Thyroid gland (tissue), 4 donors: ENCODE data around the gene TRIM47. TPM values are rescaled to one million over a fixed set of nuclear protein-coding genes. Genes with fewer than 3 reads are reported as not detected.

ENCODE experiments used
- DNase-seq, 2 donors: peaks; one replicate each; pipeline ENCODE4 v3.0.0-alpha.2; 2019
- H3K27ac ChIP-seq, 3 donors: fragments of 200-600 bp; sonication (generic); 1 replicate in 2 of 3; 2 replicates in 1 of 3; pipeline ENCODE4 v1.5.1; 2016 to 2019; ENCODE audit warnings: mild to moderate bottlenecking in 1 of 3, moderate library complexity in 1 of 3
- H3K27me3 ChIP-seq: fragments of 200-600 bp; sonication (generic); one replicate; pipeline ENCODE4 v1.5.1; 2019
- H3K36me3 ChIP-seq, 2 donors: fragments of 200-600 bp; sonication (generic); one replicate each; pipeline ENCODE4 v1.5.1; 2016 to 2019
- H3K4me1 ChIP-seq, 2 donors: fragments of 200-600 bp; sonication (generic); one replicate each; pipeline ENCODE4 v1.5.1; 2017 to 2019
- H3K4me3 ChIP-seq, 3 donors: fragments of 200-600 bp; sonication (generic); replicated peaks in 1 of 3; 1 replicate in 2 of 3; 2 replicates in 1 of 3; pipeline ENCODE4 v1.5.1; 2016; ENCODE audit warnings: mild to moderate bottlenecking in 1 of 3
- H3K9me3 ChIP-seq: fragments of 200-600 bp; sonication (generic); one replicate; pipeline ENCODE4 v1.5.1; 2017
- POLR2A ChIP-seq, 2 donors: fragments of 450-650 bp; IDR thresholded peaks; one replicate each; pipeline ENCODE4 v1.6.1; 2017; ENCODE audit warnings: antibody characterized with exemption in 2 of 2, mild to moderate bottlenecking in 2 of 2, moderate library complexity in 1 of 2
- WGBS, 2 donors: methylation state at CpG; one replicate each; pipeline ENCODE4 v1.1.5; 2017; 5-methylcytosine and 5-hydroxymethylcytosine counted together
- intact Hi-C: fragments of 100-400 bp; cut with DNase I; formaldehyde crosslinking; loops from one replicate; pipeline ENCODE4 v1.15.1; 2023
- total RNA-seq, 4 donors: library from RNA; depleted of rRNA; stranded (reverse); fragments of >200 nt; gene quantifications; one replicate each; pipeline ENCODE4 v1.2.3, GENCODE V29; 2016
- TF ChIP-seq, protein P1 (sequence below), 6 experiments: fragments of 200-600 bp in 3 of 6; fragments of 450-650 bp in 3 of 6; sonication (generic) in 3 of 6; IDR thresholded peaks; one replicate each; pipeline ENCODE4 v1.5.1; 2016 to 2019; ENCODE audit warnings: antibody characterized with exemption in 6 of 6, mild to moderate bottlenecking in 2 of 6, inconsistent platforms in 1 of 6, moderate library complexity in 1 of 6

TRIM47 gene
- total RNA-seq, 4 donors from 2014 or later: 14.7 to 27.8 (median 19.7) TPM

DNA sequence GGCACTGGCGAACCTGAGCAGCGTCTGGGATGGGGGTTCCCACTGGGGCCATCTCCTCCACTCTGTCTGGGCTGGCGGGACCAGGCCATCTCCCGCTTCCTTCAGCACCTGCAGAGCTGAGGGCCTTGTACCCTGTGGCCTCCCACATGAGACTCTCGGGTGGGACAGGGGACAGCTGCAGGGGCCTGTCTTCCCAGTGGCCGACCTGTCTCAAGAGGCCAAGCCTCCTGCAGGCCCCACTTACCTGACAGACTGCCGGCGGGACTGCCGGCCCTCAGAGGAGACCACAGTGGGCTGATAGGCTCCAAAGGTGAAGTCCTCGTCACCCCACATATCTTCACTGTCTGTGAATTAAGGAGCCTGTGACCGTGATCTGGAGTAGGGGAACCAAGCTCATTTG is 46.7 kb upstream of the TRIM47 start:
- intact Hi-C loops: no loop called here
- Histone ChIP-seq H3K27ac (no peak overlapping the region), H3K27me3 (no peaks in the 10 kb centered on the region), H3K4me3 (no peak overlapping the region), H3K9me3 (no peaks in the 10 kb centered on the region), H3K36me3 (no peaks in the 10 kb centered on the region), H3K4me1 (peaks cover 28 to 46% of the 10 kb centered on the region in 2 donors)
- DNase-seq: no peak
- 96 to 97% methylated on average over 8 of the region's 11 CpGs for WGBS, 2 donors
- TF ChIP-seq, protein P1, sequence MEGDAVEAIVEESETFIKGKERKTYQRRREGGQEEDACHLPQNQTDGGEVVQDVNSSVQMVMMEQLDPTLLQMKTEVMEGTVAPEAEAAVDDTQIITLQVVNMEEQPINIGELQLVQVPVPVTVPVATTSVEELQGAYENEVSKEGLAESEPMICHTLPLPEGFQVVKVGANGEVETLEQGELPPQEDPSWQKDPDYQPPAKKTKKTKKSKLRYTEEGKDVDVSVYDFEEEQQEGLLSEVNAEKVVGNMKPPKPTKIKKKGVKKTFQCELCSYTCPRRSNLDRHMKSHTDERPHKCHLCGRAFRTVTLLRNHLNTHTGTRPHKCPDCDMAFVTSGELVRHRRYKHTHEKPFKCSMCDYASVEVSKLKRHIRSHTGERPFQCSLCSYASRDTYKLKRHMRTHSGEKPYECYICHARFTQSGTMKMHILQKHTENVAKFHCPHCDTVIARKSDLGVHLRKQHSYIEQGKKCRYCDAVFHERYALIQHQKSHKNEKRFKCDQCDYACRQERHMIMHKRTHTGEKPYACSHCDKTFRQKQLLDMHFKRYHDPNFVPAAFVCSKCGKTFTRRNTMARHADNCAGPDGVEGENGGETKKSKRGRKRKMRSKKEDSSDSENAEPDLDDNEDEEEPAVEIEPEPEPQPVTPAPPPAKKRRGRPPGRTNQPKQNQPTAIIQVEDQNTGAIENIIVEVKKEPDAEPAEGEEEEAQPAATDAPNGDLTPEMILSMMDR (IDR thresholded peaks at IDR 0.05): no peak
- TF ChIP-seq POLR2A (IDR thresholded peaks at IDR 0.05): no peak

DNA sequence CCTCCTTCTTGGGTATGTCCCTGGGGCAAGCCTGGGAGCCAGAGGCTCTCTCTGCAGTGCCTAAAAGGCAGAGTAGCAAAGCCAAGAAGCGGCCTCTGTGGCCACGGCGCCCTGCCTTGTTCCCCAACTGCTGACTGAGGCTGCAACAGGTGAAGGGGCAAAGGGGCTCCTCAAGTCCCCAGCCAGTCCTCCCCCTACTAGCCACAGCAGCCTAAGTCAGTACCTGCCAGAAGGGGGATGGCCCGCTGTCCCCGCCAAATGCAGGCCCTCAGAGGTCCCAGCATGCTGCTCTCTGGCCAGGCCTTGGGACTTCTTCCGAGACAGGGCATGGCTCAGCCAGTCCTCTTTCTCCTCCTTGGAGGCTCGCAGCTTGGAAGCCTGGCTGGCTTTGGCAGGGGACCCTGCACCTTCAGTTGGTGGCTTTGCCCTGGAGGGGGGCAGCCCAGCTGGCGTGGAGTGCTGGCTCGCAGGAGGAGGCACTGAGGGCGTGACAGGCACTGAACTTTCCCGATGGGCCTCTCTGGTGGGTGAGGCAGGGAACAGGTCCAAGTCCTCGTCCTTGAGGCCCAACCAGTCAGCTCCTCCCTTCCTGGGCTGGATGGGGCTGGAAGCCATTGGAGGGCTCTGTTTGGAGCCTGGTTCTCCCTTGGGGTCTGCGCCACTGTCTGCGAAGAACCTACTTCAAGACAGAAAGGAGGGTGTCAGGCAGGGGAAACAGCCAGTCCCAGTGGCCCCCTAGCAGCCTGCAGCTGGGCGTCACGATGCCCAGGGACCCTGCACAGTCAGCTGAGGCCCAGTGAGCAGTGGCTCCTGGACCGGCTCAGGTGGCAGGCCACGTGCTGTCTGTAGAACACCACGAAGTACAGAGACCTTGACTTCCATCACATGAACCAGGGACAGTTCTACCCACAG is 44.8 kb upstream of the TRIM47 start:
- Histone ChIP-seq H3K9me3 (no peaks in the 10 kb centered on the region), H3K27ac (peak overlapping the region; percentile 44 to 76 (median 72)), H3K4me3 (no peak overlapping the region), H3K4me1 (peaks cover 32 to 45% of the 10 kb centered on the region in 2 donors), H3K27me3 (no peaks in the 10 kb centered on the region), H3K36me3 (peaks cover 0 to under 1% of the 10 kb centered on the region in 2 donors)
- intact Hi-C loops: no loop called here
- no peak for TF ChIP-seq POLR2A (IDR thresholded peaks at IDR 0.05)
- TF ChIP-seq, protein P1 (IDR thresholded peaks at IDR 0.05): no peak
- WGBS, 2 donors: 66 to 78% methylated on average over 9 to 14 of the region's 19 CpGs
- peak; percentile 77 to 79 for DNase-seq

DNA sequence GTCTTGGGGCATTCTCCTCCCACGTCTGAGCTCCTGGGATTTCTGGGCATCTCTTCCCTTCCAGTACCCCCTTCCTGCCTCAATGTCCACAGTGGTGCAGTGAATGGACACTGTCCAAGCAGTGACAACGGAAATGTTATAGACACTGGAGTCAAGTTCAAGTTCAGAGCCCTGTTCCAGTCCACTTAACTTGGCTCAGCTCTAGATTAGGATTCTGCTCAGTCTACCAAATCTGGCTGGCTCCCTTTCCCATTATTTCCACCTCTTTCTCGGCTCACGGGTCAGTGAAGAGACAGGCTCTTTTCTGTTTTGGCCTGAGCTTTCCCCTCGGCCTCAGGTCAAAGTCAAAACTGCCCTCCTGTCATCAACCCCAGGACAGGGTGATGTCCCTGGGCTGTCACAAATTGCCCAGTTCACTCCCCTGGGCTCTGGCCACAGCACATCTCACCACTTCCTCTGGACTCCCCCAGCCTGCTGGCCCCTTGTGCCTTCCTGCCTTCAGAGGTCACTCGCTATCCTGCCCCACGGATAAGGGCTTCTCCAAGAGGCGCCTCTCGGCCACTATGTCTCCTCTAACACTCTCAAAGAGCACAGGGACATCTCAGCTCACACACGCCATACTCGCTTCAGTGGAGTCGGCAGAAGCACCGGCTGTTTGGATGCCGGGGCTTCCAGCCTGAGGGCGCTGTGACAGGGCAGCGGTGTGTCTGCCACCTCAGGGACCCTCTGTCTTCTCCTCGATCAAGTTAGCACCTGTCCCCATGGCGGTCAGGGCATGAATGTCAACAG is 44.0 kb upstream of the TRIM47 start:
- H3K9me3 ChIP-seq: no peaks in the 10 kb centered on the region
- peaks cover 0 to 8% of the 10 kb centered on the region in 2 donors for H3K36me3 ChIP-seq
- peaks cover 32 to 45% of the 10 kb centered on the region in 2 donors for H3K4me1 ChIP-seq
- no peak overlapping the region for H3K4me3 ChIP-seq
- WGBS, 2 donors: 57 to 64% methylated on average over 17 to 18 of the region's 18 CpGs
- TF ChIP-seq, protein P1 (IDR thresholded peaks at IDR 0.05): no peak
- DNase-seq: peak; percentile 61
- H3K27ac ChIP-seq: peak overlapping the region; percentile 44 to 76 (median 72)
- no peaks in the 10 kb centered on the region for H3K27me3 ChIP-seq
- intact Hi-C loops: no loop called here

DNA sequence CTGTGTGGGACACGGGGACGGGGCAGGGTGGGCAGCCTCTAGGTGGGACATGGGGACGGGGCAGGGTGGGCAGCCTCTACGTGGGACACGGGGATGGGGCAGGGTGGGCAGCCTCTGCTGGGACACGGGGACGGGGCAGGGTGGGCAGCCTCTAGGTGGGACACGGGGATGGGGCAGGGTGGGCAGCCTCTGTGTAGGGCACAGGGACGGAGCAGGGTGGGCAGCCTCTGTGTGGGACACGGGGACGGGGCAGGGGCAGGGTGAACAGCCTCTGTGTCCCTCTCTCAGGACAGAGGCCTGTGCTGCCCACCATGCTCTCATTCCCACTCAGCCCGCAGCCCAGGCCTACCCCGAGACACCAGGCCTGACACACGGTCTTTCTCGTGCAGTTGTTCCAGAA is 43.2 kb upstream of the TRIM47 start:
- peaks cover 0 to 8% of the 10 kb centered on the region in 2 donors for H3K36me3 ChIP-seq
- H3K27ac ChIP-seq: peak overlapping the region in 2 of 3 donors; percentile 72 to 76
- H3K9me3 ChIP-seq: no peaks in the 10 kb centered on the region
- 89 to 91% methylated on average over 11 to 14 of the region's 15 CpGs for WGBS, 2 donors
- TF ChIP-seq, protein P1 (IDR thresholded peaks at IDR 0.05): no peak
- TF ChIP-seq POLR2A (IDR thresholded peaks at IDR 0.05): no peak
- H3K4me1 ChIP-seq: peaks cover 32 to 45% of the 10 kb centered on the region in 2 donors
- DNase-seq: no peak
- no peak overlapping the region for H3K4me3 ChIP-seq
- intact Hi-C loops: no loop called here
- no peaks in the 10 kb centered on the region for H3K27me3 ChIP-seq
